Astrocyte (in vitro differentiated cells and primary cell): ENCODE measurements around the gene LGALS9C. TPM values are rescaled to one million over a fixed set of nuclear protein-coding genes. Genes with fewer than 3 reads are reported as not detected.
A peak's percentile ranks its signal among the peaks of the same experiment; 100 is the strongest.
"Not testable (repeated sequence)": the region's sequence is repeated elsewhere in the genome, so short reads cannot be mapped to it uniquely, and the experiment has no call there.

ENCODE experiments used
- DNase-seq: peaks from one replicate; pipeline ENCODE4 v3.0.0-alpha.2; 2010; ENCODE audit warnings: low read depth
- FAIRE-seq: peaks from 2 replicates; lab custom pipeline; 2011; peaks lifted over from hg19 to GRCh38; lab: Jason Lieb, UNC
- H2AFZ ChIP-seq: 2 replicates; pipeline ENCODE4 v1.6.0; 2012; ENCODE audit warnings: low read depth, low read length, inconsistent platforms
- H3K27ac ChIP-seq: 2 replicates; pipeline ENCODE4 v1.5.1; 2011; ENCODE audit warnings: low read depth, low read length, inconsistent platforms
- H3K27me3 ChIP-seq: 2 replicates; pipeline ENCODE4 v1.6.0; 2011; ENCODE audit warnings: low read length, inconsistent platforms; ENCODE audit not compliant: insufficient read depth
- H3K36me3 ChIP-seq: 2 replicates; pipeline ENCODE4 v1.5.1; 2011; ENCODE audit warnings: low read length, inconsistent platforms; ENCODE audit not compliant: insufficient read depth
- H3K4me1 ChIP-seq: 2 replicates; pipeline ENCODE4 v1.5.1; 2011; ENCODE audit warnings: low read length, inconsistent platforms; ENCODE audit not compliant: insufficient read depth
- H3K4me2 ChIP-seq: 2 replicates; pipeline ENCODE4 v1.6.0; 2012; ENCODE audit warnings: low read length, inconsistent platforms
- H3K4me3 ChIP-seq: 2 replicates; pipeline ENCODE4 v1.5.1; 2011; ENCODE audit warnings: low read depth, mild to moderate bottlenecking, low read length, inconsistent platforms; ENCODE audit not compliant: insufficient read depth
- H3K79me2 ChIP-seq: 2 replicates; pipeline ENCODE4 v1.6.0; 2012; ENCODE audit warnings: mild to moderate bottlenecking, low read length, inconsistent platforms; ENCODE audit not compliant: insufficient read depth
- H3K9ac ChIP-seq: 2 replicates; pipeline ENCODE4 v1.6.0; 2012; ENCODE audit warnings: mild to moderate bottlenecking, low read length, inconsistent platforms
- H3K9me3 ChIP-seq: 2 replicates; pipeline ENCODE4 v1.5.1; 2012; ENCODE audit warnings: low read depth, mild to moderate bottlenecking, low read length, inconsistent platforms; ENCODE audit not compliant: insufficient read depth
- H4K20me1 ChIP-seq: 2 replicates; pipeline ENCODE4 v1.6.0; 2012; ENCODE audit warnings: low read length, inconsistent platforms; ENCODE audit not compliant: insufficient read depth
- H3K27ac Mint-ChIP-seq: one replicate; pipeline ENCODE4 v1.8.0; 2021; ENCODE audit warnings: mild to moderate bottlenecking, mixed read lengths; ENCODE audit not compliant: unreplicated experiment
- H3K27me3 Mint-ChIP-seq: one replicate; pipeline ENCODE4 v1.8.0; 2021; ENCODE audit warnings: low read depth, mixed read lengths; ENCODE audit not compliant: unreplicated experiment
- H3K36me3 Mint-ChIP-seq: one replicate; pipeline ENCODE4 v1.8.0; 2021; ENCODE audit warnings: low read depth, mixed read lengths; ENCODE audit not compliant: unreplicated experiment
- H3K4me1 Mint-ChIP-seq: one replicate; pipeline ENCODE4 v1.8.0; 2021; ENCODE audit warnings: low read depth, mixed read lengths; ENCODE audit not compliant: unreplicated experiment
- H3K4me3 Mint-ChIP-seq: one replicate; pipeline ENCODE4 v1.8.0; 2021; ENCODE audit warnings: mild to moderate bottlenecking, moderate library complexity, mixed read lengths; ENCODE audit not compliant: unreplicated experiment
- H3K9me3 Mint-ChIP-seq: one replicate; pipeline ENCODE4 v1.8.0; 2021; ENCODE audit warnings: mild to moderate bottlenecking, mixed read lengths; ENCODE audit not compliant: unreplicated experiment
- total RNA-seq: library from RNA; stranded (reverse); gene quantifications from 2 replicates; pipeline ENCODE4 v1.2.1, GENCODE V29; 2021

LGALS9C gene
- total RNA-seq, 1 donor from 2014 or later: not detected

DNA sequence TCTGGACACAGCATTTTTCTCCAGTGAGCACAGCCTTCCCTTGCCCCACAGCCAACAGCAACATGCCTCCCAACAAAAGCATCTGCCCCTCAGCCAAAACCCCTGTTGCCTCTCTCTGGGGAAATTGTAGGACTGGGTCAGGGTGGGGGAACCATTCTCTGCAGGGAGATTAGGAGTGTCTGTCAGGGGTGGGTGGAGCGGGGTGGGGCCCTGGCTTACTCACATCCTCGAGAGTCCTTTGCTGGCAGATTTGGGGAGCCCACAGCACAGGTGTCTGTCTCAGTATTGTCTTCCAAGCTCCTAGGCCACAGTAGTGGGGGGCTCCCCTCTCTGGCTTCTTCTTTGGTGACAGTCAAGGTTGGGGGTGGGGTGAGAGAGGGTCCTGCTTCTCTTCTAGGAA is 28.3 kb upstream of the LGALS9C start:
- H3K4me3 Mint-ChIP-seq: not testable (repeated sequence)

DNA sequence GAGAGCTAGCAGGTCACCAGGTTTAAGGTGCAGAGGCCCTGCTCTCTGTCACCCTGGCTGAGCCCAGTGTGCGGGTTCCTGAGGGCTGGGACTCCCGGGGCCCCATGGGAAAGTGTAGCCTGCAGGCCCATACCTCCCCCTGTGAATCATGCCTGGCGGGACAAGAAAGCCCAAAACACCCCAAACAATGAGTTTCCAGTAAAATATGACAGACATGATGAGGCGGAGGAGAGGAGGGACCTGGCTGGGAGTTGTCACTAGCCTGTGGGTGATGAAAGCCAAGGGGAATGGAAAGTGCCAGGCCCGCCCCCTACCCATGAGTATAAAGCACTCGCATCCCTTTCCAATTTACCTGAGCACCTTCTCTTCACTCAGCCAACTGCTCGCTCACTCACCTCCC is 26.8 kb upstream of the LGALS9C start:
- not testable (repeated sequence) for H3K36me3 ChIP-seq, H4K20me1 ChIP-seq, H3K4me1 Mint-ChIP-seq, FAIRE-seq, H3K9me3 Mint-ChIP-seq, H3K27ac Mint-ChIP-seq, H3K79me2 ChIP-seq, H3K36me3 Mint-ChIP-seq, H2AFZ ChIP-seq, H3K4me2 ChIP-seq, DNase-seq, H3K27me3 Mint-ChIP-seq, H3K4me3 Mint-ChIP-seq, H3K4me1 ChIP-seq, H3K27me3 ChIP-seq, H3K27ac ChIP-seq, H3K9me3 ChIP-seq, H3K9ac ChIP-seq, H3K4me3 ChIP-seq

More for the DNA sequence above, 28.3 kb upstream of the LGALS9C start:
- H3K9me3 ChIP-seq, H3K4me1 ChIP-seq, H3K27ac Mint-ChIP-seq, H3K4me1 Mint-ChIP-seq, H2AFZ ChIP-seq, H3K9me3 Mint-ChIP-seq, H3K27me3 Mint-ChIP-seq, H3K36me3 Mint-ChIP-seq, H3K4me3 ChIP-seq, H3K79me2 ChIP-seq, H3K27me3 ChIP-seq, H3K36me3 ChIP-seq, H3K27ac ChIP-seq, H4K20me1 ChIP-seq, H3K9ac ChIP-seq, DNase-seq, H3K4me2 ChIP-seq, FAIRE-seq: not testable (repeated sequence)

DNA sequence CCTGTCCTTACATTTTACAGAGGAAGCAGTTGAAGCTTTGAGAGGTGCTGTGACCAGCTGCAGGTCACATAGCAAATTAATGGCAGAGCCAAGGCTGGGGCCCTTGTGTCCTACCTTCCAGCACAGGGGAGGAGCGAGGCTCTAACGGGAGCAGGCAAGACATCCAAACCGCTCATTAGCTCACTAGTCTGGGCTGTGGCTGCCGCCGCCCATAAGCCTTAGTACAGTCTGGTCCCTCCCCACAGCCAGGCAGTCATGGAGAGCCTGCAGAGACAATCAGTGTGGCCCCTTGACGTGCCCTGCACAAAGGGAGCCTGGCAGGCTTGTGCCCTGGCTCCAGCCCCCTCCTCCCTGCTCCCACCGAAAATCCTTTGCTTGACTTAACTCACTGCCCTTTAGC is 25.6 kb upstream of the LGALS9C start:
- H3K79me2 ChIP-seq, DNase-seq, H3K9ac ChIP-seq, H2AFZ ChIP-seq, H4K20me1 ChIP-seq, H3K27ac Mint-ChIP-seq, H3K4me3 Mint-ChIP-seq, H3K9me3 Mint-ChIP-seq, H3K27me3 ChIP-seq, H3K4me2 ChIP-seq, H3K4me1 Mint-ChIP-seq, H3K36me3 ChIP-seq, H3K4me3 ChIP-seq, FAIRE-seq, H3K27ac ChIP-seq, H3K9me3 ChIP-seq, H3K36me3 Mint-ChIP-seq, H3K4me1 ChIP-seq, H3K27me3 Mint-ChIP-seq: not testable (repeated sequence)

DNA sequence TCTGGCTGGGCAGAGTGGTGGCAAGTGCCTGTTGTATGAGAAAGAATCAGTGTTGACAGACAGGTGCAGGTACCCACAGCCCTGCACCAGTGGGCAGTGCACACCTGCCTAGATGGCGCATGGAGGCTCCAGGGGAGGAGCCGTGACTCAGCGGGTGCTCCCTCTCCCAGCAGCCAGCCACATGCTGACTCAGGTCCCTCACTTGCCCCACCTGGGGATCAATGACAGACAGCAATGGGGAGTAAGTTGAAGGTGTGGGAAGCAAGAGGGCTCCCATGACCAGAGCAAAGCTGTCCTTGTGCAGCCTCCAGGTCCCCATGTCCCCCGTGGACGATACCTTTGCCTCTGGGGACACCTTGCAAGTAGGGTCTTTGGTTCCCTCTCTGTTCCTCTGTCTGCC is 24.6 kb upstream of the LGALS9C start:
- H3K4me2 ChIP-seq, FAIRE-seq, H3K4me3 ChIP-seq, H3K4me1 Mint-ChIP-seq, H3K27me3 ChIP-seq, H3K79me2 ChIP-seq, H3K27ac Mint-ChIP-seq, H3K27ac ChIP-seq, H3K36me3 ChIP-seq, H3K9ac ChIP-seq, H3K9me3 ChIP-seq, H4K20me1 ChIP-seq, H3K4me1 ChIP-seq, H3K4me3 Mint-ChIP-seq, H3K9me3 Mint-ChIP-seq, H3K36me3 Mint-ChIP-seq, H2AFZ ChIP-seq, H3K27me3 Mint-ChIP-seq, DNase-seq: not testable (repeated sequence)

DNA sequence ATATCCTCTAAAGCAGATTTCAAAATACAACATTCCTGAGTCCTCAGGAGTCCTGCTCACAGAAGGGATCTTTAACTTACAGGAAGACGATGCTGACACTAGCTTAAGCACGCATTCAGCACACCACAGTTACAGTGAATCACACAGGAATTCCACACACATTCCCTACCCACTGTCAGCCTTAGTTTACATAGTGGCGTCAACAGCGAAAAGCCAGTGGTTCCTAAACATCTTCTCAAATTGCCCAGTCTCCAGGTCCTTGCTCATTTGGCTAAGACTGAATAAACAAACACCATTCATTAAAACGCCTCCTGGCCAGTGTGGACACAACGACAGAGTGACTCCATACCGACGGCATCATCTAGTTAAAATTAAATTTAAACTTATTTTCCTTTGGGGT is 17.6 kb upstream of the LGALS9C start:
- H2AFZ ChIP-seq, H3K4me3 Mint-ChIP-seq, H3K9me3 Mint-ChIP-seq, H3K36me3 ChIP-seq, H3K9me3 ChIP-seq, H3K4me3 ChIP-seq, H3K79me2 ChIP-seq, H3K4me1 Mint-ChIP-seq, H3K9ac ChIP-seq, H3K27me3 Mint-ChIP-seq, H4K20me1 ChIP-seq, H3K27me3 ChIP-seq, H3K36me3 Mint-ChIP-seq, H3K27ac ChIP-seq, H3K4me1 ChIP-seq: not testable (repeated sequence)
- FAIRE-seq (peak; percentile 99), DNase-seq (peak; percentile 69)
- H3K4me2 ChIP-seq: peak overlapping the region; percentile 41
- peak overlapping the region; percentile 43 for H3K27ac Mint-ChIP-seq

DNA sequence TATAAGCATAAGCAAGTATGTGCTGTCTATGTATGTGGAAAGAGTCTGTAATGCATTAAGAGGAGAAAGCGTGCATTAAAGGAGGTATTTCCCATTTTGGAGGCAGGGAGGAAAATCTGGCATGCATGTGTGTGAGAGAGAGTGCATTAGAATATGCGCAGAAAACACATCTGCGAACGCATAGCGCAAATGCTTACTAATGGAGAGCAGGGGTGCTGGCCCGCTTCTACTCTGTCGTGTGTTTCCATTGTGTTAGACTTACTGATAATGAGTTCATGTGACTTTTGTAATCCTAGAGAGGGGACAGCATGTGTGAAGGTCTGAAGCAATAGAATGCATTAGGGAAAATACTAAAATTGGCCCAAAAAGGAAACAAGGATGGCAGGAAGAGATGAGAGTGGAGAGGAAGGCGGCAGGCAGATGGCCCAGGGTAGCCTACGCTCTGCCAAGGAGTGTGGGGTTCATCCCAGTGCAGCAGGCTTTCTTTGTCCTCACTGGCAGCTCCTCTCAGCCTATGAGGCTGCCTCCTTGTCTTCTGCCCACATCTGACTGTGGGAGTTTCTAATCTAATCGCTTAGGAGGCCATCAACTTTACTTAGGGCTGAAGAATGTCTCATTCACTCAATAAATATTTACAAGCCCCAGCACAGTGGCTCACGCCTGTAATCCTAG is 12.6 kb upstream of the LGALS9C start:
- not testable (repeated sequence) for H3K9me3 Mint-ChIP-seq

More for the DNA sequence above, 12.6 kb upstream of the LGALS9C start:
- H3K4me2 ChIP-seq, H3K4me1 ChIP-seq, H3K27me3 Mint-ChIP-seq, H3K36me3 ChIP-seq, H3K27ac Mint-ChIP-seq, H3K36me3 Mint-ChIP-seq, H2AFZ ChIP-seq, FAIRE-seq, H3K4me3 ChIP-seq, H4K20me1 ChIP-seq, H3K9me3 ChIP-seq, H3K79me2 ChIP-seq, H3K27me3 ChIP-seq, H3K27ac ChIP-seq, H3K4me3 Mint-ChIP-seq, DNase-seq, H3K9ac ChIP-seq, H3K4me1 Mint-ChIP-seq: not testable (repeated sequence)
